ENCODE measurements around the gene ANKS6. TPM values are rescaled to one million over a fixed set of nuclear protein-coding genes. Genes with fewer than 3 reads are reported as not detected.
"Not testable (repeated sequence)": the region's sequence is repeated elsewhere in the genome, so short reads cannot be mapped to it uniquely, and the experiment has no call there.

Gene ANKS6
- total RNA-seq, 2 donors from 2014 or later, result 6.5 to 7.4 TPM

- intact Hi-C loops (cut with DNase I), result no loop called here
- no peak for DNase-seq
- no peak for ATAC-seq
Measured at GRCh38 chr9:98687911-98688310, 108.4 kb downstream of the ANKS6 start.

DNA sequence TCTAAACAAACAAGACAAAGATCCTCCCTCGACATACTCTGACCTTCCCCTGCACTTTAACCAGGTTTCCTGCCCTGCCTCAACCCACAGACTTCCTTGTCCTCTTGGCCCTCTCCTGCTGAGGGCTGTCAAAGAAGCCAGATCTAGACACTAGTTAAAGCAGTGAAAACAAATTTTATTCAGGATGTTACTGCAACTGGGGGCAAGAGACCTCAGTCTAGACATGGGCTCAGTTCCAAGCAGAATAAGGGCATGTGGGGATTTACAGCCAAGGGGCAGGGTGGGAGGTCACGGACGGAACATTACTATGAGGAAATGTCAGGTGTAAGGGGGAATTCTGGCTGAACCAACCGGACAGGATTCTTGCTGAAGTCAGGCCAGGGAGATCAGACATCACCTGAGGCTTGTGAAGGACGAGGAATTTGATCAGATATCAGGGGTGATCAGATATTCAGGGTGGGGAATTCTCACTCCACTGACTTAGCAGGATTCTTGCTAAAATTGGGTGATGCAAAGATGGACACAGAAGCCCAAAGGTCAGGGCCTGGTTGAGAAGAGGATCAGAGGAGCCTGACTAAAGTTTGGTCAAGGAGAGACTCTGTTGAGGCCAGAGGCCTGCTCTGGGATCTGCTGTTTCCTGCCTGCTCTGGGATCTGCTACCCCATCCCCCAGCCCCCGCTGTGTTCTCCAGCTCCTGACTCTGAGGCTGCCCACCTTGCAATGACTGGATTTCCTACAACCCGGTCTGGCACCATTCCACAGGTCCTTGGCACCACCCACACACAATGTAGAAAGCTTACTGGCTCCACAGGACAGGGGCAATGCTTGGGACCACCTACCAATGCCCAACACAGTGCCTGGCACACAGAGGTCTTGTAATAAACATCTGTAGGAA lies 109.1 kb downstream of the ANKS6 start:
- ATAC-seq (no peak), DNase-seq (no peak)
- intact Hi-C loops (cut with DNase I), result no loop called here

DNA sequence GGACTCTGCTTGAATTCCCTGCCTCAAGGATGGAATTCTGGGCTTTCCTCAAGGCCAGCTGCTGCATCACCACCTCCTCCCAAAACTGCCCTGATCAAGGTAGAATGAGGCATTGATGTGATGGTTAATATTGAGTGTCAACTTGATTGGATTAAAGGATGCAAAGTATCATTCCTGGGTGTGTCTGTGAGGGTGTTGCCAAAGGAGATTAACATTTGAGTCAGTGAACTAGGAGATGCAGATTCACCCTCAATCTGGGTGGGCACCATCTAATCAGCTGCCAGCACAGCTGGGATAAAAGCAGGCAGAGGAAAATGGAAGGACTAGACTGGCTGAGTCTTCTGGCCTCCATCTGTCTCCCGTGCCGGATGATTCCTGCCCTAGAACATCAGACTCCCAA lies 111.5 kb downstream of the ANKS6 start:
- DNase-seq; ATAC-seq; intact Hi-C loops (cut with DNase I): not testable (repeated sequence)

Other genes starting within 250 kb of the ANKS6 start
- under 1 TPM in 1 of 2 donors, not detected in 1; 0.41 TPM for gene GABBR2, start 87.6 kb downstream of the ANKS6 start, total RNA-seq
- gene GALNT12, start 11.1 kb upstream of the ANKS6 start, total RNA-seq, result 1 to 10 TPM in 1 of 2 donors, under 1 TPM in 1; 0.91 to 1.1 TPM
- gene COL15A1, start 147.4 kb upstream of the ANKS6 start, total RNA-seq, result 10 to 100 TPM; 73.3 to 75.0 TPM